GM18511 (cell line): ENCODE data around the gene WDR47.

Experiments used
- ATAC-seq: cut with Tn5 transposase; IDR thresholded peaks from one replicate; pipeline ENCODE4 v1.9.1; 2021; ENCODE audit warnings: mild to moderate bottlenecking, moderate library complexity; ENCODE audit not compliant: unreplicated experiment

The WDR47 gene

GRCh38 chr1:109041621-109042468 lies at the start of gene WDR47:
TSS of gene WDR47 (minus strand) at chr1:109042102. CDS start at chr1:109023512, 18,590 bp downstream.
- peak; percentile 94 for ATAC-seq

- ATAC-seq: peak; percentile 55
Observed at GRCh38 chr1:109091078-109091838, 49.4 kb upstream of the WDR47 start.

GRCh38 chr1:109090196-109091077 lies 48.5 kb upstream of the WDR47 start, which contains the start of gene TMEM167B:
TSS of gene TMEM167B (plus strand) at chr1:109090764. CDS start at chr1:109090873, 109 bp downstream.
- peak; percentile 89 for ATAC-seq

- peak; percentile 29 for ATAC-seq
Observed at GRCh38 chr1:109089242-109090015, 47.5 kb upstream of the WDR47 start.

GRCh38 chr1:109084563-109085517 lies 42.9 kb upstream of the WDR47 start:
- ATAC-seq: no peak

GRCh38 chr1:109083923-109084322 lies 42.0 kb upstream of the WDR47 start:
- no peak for ATAC-seq

GRCh38 chr1:109083501-109083900 lies 41.6 kb upstream of the WDR47 start:
- no peak for ATAC-seq

GRCh38 chr1:109080441-109081082 lies 38.7 kb upstream of the WDR47 start:
- ATAC-seq: no peak

- ATAC-seq: no peak
Observed at GRCh38 chr1:109079240-109079622, 37.3 kb upstream of the WDR47 start.

- ATAC-seq: peak; percentile 42
Observed at GRCh38 chr1:109078317-109078716, 36.4 kb upstream of the WDR47 start.

- peak; percentile 99 for ATAC-seq
Observed at GRCh38 chr1:109075531-109076490, 33.9 kb upstream of the WDR47 start, which contains the start of gene TAF13. TSS of gene TAF13 (minus strand) at chr1:109076003. CDS start at chr1:109075947, 56 bp downstream.

- no peak for ATAC-seq
Observed at GRCh38 chr1:109069294-109069693, 27.4 kb upstream of the WDR47 start.

GRCh38 chr1:109067883-109068282 lies 26.0 kb upstream of the WDR47 start:
- no peak for ATAC-seq

- ATAC-seq: no peak
Observed at GRCh38 chr1:109065137-109065536, 23.2 kb upstream of the WDR47 start.

- ATAC-seq: no peak
Observed at GRCh38 chr1:109061183-109061582, 19.3 kb upstream of the WDR47 start.

GRCh38 chr1:109060707-109061106 lies 18.8 kb upstream of the WDR47 start:
- ATAC-seq: no peak

- ATAC-seq: no peak
Observed at GRCh38 chr1:109059026-109059425, 17.1 kb upstream of the WDR47 start.
